SK-N-SH treated with all-trans-retinoic acid at 6 μM for 48 hours (cell line): ENCODE measurements around the gene CERK.
"Not testable (repeated sequence)": the region's sequence is repeated elsewhere in the genome, so short reads cannot be mapped to it uniquely, and the experiment has no call there.

Experiments used
- ATAC-seq: fragments of 200-7000 bp; cut with Tn5 transposase; 3 replicates; pipeline ENCODE4 v1.9.1; 2020; ENCODE audit warnings: mild to moderate bottlenecking, moderate library complexity
- ARNTL ChIP-seq: fragments of 450-650 bp; formaldehyde crosslinking; IDR thresholded peaks from 2 replicates; pipeline ENCODE4 v1.5.0; 2020; ENCODE audit warnings: low read depth, mild to moderate bottlenecking, moderate library complexity, borderline replicate concordance
- BACH2 ChIP-seq: fragments of 250-450 bp; sonication (Bioruptor Pico); IDR thresholded peaks from 2 replicates; pipeline ENCODE4 v1.9.0; 2021; ENCODE audit warnings: mild to moderate bottlenecking, borderline replicate concordance
- CSDC2 ChIP-seq: fragments of 250-450 bp; sonication (Bioruptor Pico); IDR thresholded peaks from 2 replicates; pipeline ENCODE4 v1.5.0; 2020; ENCODE audit warnings: mild to moderate bottlenecking, moderate library complexity
- ESRRG ChIP-seq: fragments of 250-450 bp; sonication (Bioruptor Pico); IDR thresholded peaks from 2 replicates; pipeline ENCODE4 v1.6.1; 2021; ENCODE audit warnings: mild to moderate bottlenecking
- GLIS3 ChIP-seq: fragments of 250-450 bp; sonication (Bioruptor Pico); IDR thresholded peaks from 2 replicates; pipeline ENCODE4 v1.5.0; 2020; ENCODE audit warnings: mild to moderate bottlenecking, moderate library complexity
- ISL1 ChIP-seq: fragments of 250-450 bp; sonication (Bioruptor Pico); IDR thresholded peaks from 2 replicates; pipeline ENCODE4 v2.1.2; 2022; ENCODE audit warnings: mild to moderate bottlenecking, moderate library complexity
- PPARA ChIP-seq: fragments of 250-450 bp; sonication (Bioruptor Pico); IDR thresholded peaks from 2 replicates; pipeline ENCODE4 v1.5.0; 2020; ENCODE audit warnings: mild to moderate bottlenecking, borderline replicate concordance
- SNAI2 ChIP-seq: fragments of 250-450 bp; sonication (Bioruptor Pico); IDR thresholded peaks from 2 replicates; pipeline ENCODE4 v1.5.0; 2020; ENCODE audit warnings: mild to moderate bottlenecking, moderate library complexity
- TCF4 ChIP-seq: fragments of 250-450 bp; sonication (Bioruptor Pico); IDR thresholded peaks from 2 replicates; pipeline ENCODE4 v1.8.0; 2021; ENCODE audit warnings: mild to moderate bottlenecking, moderate library complexity, borderline replicate concordance
- TOX ChIP-seq: fragments of 250-450 bp; sonication (Bioruptor Pico); IDR thresholded peaks from 2 replicates; pipeline ENCODE4 v1.8.0; 2021; ENCODE audit warnings: mild to moderate bottlenecking, moderate library complexity, borderline replicate concordance
- TSHZ2 ChIP-seq: fragments of 250-450 bp; sonication (Bioruptor Pico); IDR thresholded peaks from 2 replicates; pipeline ENCODE4 v1.5.0; 2020; ENCODE audit warnings: mild to moderate bottlenecking, moderate library complexity
- ZC3H10 ChIP-seq: fragments of 250-450 bp; sonication (Bioruptor Pico); IDR thresholded peaks from 2 replicates; pipeline ENCODE4 v1.5.1; 2021; ENCODE audit warnings: mild to moderate bottlenecking, moderate library complexity
- ZFP30 ChIP-seq: fragments of 450-650 bp; formaldehyde crosslinking; IDR thresholded peaks from 2 replicates; pipeline ENCODE4 v1.5.0; 2022; ENCODE audit warnings: mild to moderate bottlenecking, moderate library complexity
- ZNF8 ChIP-seq: fragments of 450-650 bp; formaldehyde crosslinking; IDR thresholded peaks from 2 replicates; pipeline ENCODE4 v1.5.0; 2020; ENCODE audit warnings: mild to moderate bottlenecking, moderate library complexity
- TF ChIP-seq, protein P1 (sequence below): fragments of 250-450 bp; sonication (Bioruptor Pico); IDR thresholded peaks from 2 replicates; pipeline ENCODE4 v1.8.0; 2021; ENCODE audit warnings: low read depth, mild to moderate bottlenecking, moderate library complexity, borderline replicate concordance
- TF ChIP-seq, protein P2 (sequence below): fragments of 250-450 bp; sonication (Bioruptor Pico); IDR thresholded peaks from 2 replicates; pipeline ENCODE4 v1.5.1; 2020; ENCODE audit warnings: low read depth, mild to moderate bottlenecking, moderate library complexity
- TF ChIP-seq, protein P3 (sequence below): fragments of 250-450 bp; sonication (Bioruptor Pico); IDR thresholded peaks from 2 replicates; pipeline ENCODE4 v1.8.0; 2020; ENCODE audit warnings: mild to moderate bottlenecking, moderate library complexity, borderline replicate concordance

The CERK gene

GRCh38 chr22:46649141-46650077 is 88.6 kb downstream of the CERK start:
- TF ChIP-seq TSHZ2 (CRISPR knock-in tag), result no peak
- no peak for TF ChIP-seq ZC3H10 (CRISPR knock-in tag)
- TF ChIP-seq ARNTL, result no peak
- no peak for TF ChIP-seq GLIS3 (CRISPR knock-in tag)
- TF ChIP-seq BACH2 (CRISPR knock-in tag), result no peak
- TF ChIP-seq, protein P1, sequence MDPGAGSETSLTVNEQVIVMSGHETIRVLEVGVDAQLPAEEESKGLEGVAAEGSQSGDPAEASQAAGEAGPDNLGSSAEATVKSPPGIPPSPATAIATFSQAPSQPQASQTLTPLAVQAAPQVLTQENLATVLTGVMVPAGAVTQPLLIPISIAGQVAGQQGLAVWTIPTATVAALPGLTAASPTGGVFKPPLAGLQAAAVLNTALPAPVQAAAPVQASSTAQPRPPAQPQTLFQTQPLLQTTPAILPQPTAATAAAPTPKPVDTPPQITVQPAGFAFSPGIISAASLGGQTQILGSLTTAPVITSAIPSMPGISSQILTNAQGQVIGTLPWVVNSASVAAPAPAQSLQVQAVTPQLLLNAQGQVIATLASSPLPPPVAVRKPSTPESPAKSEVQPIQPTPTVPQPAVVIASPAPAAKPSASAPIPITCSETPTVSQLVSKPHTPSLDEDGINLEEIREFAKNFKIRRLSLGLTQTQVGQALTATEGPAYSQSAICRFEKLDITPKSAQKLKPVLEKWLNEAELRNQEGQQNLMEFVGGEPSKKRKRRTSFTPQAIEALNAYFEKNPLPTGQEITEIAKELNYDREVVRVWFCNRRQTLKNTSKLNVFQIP (CRISPR knock-in tag), result no peak
- TF ChIP-seq, protein P2, sequence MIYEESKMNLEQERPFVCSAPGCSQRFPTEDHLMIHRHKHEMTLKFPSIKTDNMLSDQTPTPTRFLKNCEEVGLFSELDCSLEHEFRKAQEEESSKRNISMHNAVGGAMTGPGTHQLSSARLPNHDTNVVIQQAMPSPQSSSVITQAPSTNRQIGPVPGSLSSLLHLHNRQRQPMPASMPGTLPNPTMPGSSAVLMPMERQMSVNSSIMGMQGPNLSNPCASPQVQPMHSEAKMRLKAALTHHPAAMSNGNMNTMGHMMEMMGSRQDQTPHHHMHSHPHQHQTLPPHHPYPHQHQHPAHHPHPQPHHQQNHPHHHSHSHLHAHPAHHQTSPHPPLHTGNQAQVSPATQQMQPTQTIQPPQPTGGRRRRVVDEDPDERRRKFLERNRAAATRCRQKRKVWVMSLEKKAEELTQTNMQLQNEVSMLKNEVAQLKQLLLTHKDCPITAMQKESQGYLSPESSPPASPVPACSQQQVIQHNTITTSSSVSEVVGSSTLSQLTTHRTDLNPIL (CRISPR knock-in tag), result no peak
- no peak for TF ChIP-seq PPARA (CRISPR knock-in tag)
- TF ChIP-seq TCF4 (CRISPR knock-in tag), result no peak
- TF ChIP-seq ISL1 (CRISPR knock-in tag), result no peak
- no peak for TF ChIP-seq SNAI2 (CRISPR knock-in tag)
- ATAC-seq, result no peak

DNA sequence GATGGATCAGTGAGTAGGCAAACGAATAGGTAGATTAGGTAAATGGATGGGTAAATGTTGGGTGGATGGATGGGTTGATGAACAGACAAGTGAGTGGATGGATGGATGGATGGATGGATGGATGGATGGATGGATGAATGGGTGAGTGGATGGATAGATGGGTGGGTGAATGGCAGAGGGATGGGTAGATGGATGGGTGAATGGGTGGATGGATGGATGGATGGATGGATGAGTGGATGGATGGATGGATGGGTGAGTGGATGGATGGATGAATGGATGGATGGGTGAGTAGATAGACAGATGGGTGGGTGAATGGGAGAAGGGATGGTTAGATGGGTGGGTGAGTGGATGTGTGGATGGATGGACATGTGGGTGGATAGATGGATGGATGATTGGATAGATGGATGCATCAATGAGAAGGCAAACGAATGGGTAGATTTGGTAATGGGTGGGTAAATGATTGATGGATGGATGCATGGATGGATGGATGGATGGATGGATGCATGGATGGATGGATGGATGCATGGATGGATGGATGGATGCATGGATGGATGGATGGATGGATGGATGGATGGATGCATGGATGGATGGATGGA is 89.7 kb downstream of the CERK start:
- ATAC-seq, result not testable (repeated sequence)

- ATAC-seq, result no peak
- TF ChIP-seq CSDC2 (CRISPR knock-in tag), result no peak
- no peak for TF ChIP-seq BACH2 (CRISPR knock-in tag)
- TF ChIP-seq SNAI2 (CRISPR knock-in tag), result no peak
- no peak for TF ChIP-seq ZNF8
- TF ChIP-seq TOX, result no peak
- TF ChIP-seq, protein P2 (CRISPR knock-in tag), result no peak
- no peak for TF ChIP-seq ZFP30
- no peak for TF ChIP-seq ESRRG
- TF ChIP-seq ARNTL, result no peak
- TF ChIP-seq, protein P3, sequence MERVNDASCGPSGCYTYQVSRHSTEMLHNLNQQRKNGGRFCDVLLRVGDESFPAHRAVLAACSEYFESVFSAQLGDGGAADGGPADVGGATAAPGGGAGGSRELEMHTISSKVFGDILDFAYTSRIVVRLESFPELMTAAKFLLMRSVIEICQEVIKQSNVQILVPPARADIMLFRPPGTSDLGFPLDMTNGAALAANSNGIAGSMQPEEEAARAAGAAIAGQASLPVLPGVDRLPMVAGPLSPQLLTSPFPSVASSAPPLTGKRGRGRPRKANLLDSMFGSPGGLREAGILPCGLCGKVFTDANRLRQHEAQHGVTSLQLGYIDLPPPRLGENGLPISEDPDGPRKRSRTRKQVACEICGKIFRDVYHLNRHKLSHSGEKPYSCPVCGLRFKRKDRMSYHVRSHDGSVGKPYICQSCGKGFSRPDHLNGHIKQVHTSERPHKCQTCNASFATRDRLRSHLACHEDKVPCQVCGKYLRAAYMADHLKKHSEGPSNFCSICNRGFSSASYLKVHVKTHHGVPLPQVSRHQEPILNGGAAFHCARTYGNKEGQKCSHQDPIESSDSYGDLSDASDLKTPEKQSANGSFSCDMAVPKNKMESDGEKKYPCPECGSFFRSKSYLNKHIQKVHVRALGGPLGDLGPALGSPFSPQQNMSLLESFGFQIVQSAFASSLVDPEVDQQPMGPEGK (CRISPR knock-in tag), result no peak
These were observed 91.4 kb downstream of the CERK start for GRCh38 chr22:46646531-46647215.

- ATAC-seq, result not testable (repeated sequence)
These were observed 95.1 kb downstream of the CERK start for GRCh38 chr22:46642840-46643480.
